ENCODE measurements around the gene RANBP17.

Gene RANBP17

DNA sequence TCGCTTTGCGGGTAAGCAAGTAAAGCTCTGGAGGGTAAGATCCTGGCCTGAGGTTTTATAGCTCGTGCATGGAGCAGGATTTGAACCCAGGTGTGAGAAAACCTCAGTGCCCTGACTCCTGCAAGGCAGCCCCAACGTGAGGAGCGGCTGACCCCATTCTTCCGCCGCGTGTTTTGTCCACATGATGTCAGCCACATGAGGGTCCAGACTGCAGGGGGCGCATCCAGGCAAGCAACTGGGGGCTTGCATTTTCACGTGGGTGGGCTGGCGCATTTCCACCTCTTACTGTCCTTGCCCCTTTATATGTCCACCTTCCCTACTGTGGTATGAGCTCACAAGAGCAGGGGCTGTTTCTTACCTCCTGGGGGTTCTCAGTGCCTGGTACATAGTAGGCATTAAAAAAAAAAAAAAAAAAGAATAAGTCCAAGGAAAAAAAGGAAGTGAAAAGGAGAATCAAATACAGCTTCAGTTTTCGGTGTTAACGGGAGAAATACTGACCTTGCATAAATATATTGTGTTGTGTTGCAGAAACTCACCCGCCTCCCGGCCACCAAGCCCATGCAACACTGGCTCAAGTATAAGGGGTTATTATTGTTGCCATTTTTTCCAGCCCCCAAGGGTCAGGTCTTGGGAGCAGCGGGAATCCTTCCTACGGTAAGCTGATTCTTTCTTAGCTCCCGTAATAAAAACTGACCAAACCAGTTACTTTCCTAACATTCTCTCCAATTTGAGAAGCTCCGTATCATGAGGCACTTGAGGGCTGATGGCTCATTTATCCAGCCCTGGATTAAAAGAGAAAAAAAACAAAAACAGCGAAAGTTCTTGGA is 462.2 kb downstream of the RANBP17 start:
- DNase-seq = no peak

DNA sequence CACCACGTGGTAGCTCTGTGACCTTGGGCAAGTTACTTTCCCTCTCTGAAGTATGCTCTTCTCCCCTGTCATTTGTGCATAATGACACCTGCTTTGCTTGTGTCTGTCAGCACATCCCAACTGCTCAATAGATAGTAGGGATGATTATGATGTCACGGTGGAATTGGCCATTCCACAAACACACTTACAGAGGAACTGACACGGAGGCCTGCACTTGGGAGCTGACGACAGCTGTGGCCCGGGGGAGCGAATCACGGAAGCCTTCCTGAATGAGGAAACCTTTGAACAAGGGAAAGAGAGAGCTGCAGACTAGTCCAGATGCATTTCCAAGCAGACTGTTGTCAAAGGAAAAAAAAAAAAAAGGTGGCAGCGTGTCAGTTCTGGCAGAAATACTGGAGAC is 468.2 kb downstream of the RANBP17 start:
- no peak for DNase-seq

DNA sequence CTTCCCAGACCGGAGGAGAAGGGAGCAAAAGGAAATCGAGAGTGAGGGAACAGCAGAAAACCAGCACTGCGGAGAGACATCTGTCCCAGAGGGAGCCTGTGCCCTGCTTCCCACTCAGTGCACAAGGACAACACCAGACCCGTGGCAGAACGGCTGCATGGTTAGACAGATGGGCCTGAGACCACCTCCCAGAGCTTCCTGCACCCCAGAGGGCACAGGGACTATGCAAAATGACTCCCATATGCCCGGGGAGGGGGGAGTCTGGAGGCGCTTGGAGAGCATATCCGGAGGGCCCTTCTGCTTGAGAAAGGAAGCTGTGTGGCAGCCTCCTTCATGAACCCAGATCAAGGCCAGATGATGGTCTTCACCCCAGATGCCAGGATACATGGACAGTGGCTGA is 473.8 kb downstream of the RANBP17 start:
- DNase-seq = no peak

DNA sequence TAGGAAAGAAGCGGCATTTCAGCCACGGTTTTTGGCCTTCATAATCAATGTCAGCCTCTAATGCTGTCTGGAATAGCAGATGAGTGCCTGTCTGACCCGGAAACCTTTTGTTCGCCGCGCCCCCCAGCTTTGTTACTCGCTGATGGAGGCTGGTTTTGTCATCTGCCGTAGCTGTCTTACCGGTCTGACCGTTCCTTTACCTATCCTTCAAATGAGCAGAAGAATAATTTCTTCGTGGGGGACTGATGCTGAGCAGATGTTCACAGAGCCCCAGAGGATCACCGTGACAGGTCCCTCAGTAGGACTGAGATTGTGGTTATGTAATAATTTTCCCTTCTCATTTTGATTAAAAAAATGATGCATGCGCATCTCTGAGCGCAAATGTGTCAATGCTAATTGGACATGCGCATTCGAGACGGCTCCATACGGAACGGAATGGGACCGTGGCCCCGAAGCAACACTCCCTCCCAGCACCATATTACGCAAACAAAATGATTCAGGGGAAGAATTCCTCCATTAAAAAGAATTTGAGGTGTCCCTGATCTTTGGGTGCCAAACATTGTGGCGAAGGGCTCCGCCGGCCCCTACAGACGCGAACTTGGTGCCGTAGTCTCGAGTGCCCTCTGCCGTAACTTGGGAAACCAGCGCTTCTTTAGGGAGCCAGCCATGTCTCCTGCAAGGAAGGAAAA is 474.8 kb downstream of the RANBP17 start:
- no peak for DNase-seq

DNA sequence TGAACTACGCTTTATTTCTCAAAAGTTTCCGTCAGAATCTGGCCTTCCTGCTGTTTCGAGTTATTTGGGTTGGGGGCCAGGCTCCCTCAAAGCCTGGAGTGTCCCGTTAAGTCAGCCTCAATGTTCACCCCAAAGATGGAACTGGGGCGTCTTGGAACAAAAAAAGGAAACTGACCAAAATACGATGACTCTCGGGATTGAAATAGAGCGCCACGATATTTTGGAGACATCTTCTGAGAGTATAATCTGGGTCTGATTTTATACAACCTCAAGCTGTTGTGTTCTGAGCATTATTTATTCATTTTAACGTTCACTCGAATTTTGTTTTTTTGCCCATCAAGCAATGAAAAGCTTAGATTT is 475.4 kb downstream of the RANBP17 start:
- no peak for DNase-seq

DNA sequence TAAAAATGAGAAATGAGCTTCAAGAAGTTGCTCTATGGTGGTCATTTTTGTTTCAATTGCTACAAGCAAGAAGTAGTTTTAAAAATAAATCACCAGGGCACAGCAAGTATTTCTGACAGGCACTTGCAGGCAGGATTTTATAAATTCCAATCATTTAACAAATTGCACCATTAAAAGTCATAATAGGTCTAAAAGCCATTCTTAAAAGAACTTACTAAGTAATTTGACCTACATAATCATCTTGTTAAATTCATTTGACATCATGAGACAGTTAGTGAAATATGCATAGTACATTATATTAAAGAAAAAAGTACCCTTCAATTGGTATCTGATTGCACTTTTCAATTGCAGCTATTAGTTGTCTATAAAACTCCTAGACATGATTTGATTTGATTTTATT is 478.2 kb downstream of the RANBP17 start:
- DNase-seq = no peak

DNA sequence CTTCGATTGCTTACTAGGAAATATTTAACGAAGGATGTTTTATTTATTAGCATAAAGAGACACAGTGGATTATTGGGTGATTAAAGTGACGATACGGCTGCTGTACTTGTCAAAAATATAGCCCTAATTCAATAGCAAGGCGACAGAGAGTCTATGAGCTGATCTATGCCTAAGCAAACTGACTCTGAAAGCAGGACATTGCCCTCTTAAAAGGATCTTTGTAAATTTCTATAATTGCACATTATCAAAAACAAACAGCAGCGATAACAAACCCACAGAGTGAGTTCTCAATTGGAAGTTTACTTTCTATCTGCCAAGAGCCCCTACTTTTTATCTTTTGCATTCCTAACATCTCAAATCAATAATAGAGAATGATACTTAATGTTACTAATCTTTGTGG is 478.7 kb downstream of the RANBP17 start:
- DNase-seq = no peak

DNA sequence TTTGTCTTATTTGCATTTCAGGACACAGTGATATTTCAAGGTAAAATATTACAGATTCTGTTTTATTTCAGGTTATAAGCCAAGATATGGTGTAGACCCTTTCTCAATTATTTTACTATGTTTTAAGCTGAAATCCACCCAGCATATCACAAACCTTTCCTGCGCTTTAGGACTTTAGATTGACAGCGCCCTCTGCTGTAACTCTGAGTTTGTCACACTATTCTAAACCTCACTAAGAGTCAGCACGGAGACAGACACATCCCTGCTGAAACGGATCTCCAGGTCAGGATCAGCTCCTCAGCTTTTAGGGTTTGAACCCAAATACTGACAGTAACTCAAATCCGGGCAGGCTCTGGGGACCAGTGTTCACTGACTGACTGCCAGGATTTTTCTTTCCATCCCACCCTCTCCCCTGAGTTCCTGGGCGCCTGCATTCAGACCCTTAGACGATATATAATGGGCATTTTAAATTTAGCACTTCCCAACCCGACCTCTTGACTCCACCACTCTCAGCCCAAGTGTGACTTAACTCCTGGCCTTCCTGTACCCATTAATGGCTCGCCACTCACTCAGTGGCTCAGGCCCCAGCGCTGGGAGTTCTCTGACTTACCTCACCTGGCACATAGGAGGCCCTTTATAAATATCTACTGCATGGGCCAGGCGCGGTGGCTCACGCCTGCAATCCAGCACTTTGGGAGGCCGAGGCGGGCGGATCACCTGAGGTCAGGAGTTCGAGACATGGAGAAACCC is 480.7 kb downstream of the RANBP17 start:
- DNase-seq = no peak

DNA sequence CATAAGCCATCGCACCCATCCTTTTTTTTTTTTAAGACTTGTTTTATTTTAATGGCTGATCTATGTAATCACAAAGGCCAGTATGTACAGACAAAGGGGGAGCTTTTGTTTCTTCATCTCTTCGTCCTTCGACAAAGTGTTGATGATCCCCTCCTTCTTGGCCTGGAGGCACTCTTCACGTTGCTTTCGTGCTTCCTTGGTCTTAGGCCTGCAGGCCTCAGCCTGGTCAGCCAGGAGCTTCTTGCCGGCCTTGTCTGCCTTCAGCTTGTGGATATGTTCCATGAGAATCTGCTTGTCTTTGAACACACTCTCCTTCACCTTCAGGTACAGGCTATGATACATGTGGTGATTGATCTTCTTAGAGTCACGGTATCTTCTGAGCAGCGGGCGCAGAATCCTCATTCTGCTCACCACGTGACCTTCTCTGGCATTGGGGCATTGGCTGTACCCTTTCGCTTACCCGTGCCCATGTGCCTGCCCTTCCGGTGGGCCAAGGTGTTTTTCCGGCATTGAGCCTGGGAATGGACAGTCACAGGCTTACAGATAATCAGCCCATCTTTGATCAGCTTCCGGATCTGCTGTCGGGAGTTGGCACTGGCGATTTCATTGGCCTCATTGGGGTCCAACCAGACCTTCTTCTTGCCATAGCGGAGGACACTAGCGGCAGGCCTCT is 483.3 kb downstream of the RANBP17 start:
- no peak for DNase-seq
